Muscle of arm (tissue), 12 donors: ENCODE measurements around the gene LSP1. TPM values are rescaled to one million over a fixed set of nuclear protein-coding genes. Genes with fewer than 3 reads are reported as not detected.

Experiments
- DNase-seq: peaks from one replicate; pipeline ENCODE4 v3.0.0-alpha.2; 2013
- polyA plus RNA-seq, 12 donors: library from polyadenylated mRNA; unstranded; fragments of 120-200 nt; gene quantifications; one replicate each; pipeline ENCODE4 v1.2.1, GENCODE V29; 2013; ENCODE audit not compliant: insufficient read length in 12 of 12

LSP1 gene
- polyA plus RNA-seq, 12 donors, result 18.6 to 79.7 (median 52.5) TPM; not detected in 1

DNA sequence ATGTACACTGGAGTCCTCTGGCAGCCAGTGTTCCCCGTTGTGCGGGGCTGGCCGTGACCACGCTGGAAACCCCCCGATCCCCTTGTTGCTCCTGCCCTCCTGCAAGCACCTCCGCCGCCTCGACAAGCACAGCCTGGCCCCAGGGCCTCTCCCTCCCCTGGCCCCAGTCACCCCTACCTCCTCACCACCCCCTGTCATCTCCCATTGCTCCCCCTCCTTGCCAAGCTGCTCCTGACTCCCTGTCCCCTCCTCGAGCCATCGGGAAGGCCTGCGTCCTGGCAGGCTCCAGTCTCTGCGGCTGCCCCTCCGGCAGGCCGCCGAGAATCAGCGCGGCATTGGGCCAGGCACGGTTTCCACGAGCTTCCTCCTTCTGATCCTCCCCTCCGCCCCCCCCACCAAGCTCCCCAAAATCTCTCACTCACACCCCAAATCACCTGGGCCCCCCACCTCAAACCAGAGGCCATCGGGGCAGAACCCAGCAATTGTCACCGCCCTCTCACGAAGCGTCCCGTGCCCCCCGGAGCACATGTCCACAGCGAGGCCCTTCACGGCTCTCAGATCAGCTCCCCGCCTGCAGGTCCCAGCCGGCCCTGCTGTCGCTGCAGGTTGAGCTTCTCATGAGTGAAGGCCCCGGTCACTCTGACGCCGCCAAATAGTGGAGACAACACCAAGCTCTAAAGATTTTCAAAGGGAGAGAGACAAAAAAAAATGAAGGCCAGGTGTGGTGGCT, 5.7 kb upstream of the LSP1 start:
- no peak for DNase-seq

DNA sequence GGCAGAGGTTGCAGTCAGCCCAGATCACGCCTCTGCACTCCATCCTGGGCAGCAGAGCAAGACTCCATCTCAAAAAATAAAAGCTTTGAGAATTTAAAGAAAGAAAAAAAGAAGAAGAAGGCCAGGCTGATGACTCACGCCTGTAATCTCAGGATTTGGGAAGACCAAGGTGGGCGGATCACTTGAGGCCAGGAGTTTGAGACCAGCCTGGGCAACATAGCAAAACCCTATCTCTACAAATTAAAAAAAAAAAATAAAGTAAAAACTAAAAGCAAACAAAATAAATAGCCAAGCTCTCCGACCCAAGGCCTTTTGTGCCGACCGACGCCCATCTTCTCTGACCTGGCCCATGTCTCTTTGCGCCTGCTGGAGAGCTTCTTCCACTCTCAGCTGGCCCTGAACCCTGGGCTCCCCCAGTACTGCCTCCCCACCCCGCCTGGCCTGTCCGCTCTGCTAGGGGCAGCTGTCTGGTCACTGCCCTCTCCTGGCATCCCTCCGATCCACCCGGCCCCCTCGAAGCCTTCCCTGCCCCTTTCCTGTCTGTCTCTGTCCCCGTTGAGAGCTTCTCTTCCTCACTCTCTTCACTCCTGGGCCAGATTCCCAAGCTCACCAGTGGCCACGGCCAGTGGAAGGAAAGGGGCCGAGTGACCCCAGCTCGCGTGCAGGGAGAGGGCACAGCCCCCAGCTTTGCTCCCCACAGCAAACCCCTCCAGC, 4.8 kb upstream of the LSP1 start:
- no peak for DNase-seq

DNA sequence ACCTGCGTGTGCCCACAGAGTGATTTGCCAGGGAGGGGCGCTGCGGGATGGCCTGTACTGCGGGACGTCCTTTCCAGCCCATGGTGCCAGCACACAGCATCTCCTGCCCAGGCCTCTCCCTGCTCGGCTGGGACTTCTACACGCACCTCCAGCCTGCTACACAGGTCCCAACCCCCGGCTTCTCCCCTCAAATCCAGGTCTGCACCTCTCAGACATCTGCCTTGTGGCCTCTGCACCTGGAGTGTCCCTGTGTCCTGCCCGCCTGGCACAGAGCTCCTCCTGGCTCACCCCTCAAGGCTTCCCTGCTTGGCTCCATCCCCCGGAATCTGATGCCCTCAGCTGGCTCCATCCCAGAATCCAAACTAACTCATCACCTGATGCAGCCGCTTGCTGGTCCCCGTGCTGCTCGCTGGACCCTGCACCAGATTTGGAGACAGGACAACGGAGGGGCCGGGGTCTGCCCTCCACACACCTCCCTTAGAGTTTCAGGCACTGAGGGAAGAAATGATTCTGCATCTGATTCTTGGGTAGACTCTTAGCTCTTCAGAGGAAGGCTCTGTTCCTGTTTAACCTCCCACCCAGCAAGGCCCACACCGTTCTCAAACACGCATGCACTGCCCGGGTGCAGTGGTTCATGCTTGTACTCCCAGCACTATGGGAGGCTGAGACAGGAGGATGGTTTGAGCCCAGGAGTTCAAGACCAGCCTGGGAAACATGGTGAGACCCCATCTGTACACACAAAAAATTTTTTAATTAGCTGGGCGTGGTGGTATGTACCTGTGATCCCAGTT, 4.0 kb upstream of the LSP1 start:
- no peak for DNase-seq

DNA sequence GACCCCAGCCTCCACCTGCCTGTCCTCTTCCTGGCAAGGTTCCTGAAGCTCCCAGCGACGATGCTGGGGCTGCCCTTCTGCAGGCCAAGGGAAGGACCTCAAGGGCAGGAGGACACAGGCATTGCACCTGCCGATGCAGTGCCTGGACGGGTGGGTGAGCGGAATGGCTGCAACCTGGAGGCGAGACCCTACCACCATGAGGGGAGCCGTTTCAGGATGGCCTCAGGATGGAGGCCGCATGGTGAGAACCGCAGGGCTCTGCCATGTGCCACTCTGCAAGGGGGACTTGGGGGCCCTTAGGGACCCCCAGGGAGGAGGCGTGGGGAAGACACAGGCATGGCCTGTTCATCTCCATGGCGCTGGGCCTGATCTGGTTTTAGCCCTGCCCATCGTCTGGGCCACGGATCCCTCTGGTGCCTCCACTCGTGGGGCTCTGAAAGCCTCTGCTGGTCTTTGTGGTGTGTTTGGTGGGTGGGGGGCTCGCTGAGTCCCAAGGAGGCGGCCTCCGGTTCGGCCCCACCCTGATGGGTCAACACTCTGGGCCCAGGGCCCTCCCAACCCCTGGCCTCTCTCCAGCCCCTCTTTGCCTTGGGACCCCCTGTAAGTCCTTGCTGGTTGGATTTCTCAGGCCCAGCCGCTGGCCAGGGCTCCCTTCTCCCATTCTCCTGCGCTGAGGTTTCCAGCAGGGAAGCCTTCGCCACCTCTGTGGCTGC, 1.3 kb upstream of the LSP1 start:
- no peak for DNase-seq

DNA sequence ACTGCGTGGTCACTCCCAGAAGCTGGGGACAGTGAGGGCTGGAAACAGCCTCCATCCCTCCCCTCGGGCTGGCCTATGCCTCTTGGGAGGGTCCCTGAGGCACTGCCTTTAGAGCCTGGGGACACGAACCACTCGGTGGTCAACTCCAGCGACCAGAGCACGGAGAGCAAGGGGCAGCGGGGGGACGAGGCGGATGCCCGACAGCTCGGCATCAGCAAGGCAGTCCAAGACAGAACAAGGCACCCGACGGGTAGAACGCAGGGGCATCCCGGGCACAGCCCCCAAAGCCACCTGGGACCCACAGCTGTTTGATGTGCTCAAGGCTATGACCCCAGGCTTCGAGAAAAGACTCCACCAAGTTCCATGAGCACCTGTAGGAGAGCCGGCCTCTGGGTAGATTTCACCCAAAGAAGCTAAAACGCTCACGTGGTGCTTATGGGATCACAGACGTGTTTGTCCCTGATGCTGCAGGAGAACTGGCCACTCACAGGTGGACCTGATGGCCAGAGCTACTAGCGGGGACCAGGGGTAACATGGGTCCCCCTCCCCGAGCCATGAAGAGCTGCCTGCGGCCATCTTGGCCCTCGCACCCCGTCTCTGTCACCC, 510 bp upstream of the LSP1 start:
- no peak for DNase-seq

DNA sequence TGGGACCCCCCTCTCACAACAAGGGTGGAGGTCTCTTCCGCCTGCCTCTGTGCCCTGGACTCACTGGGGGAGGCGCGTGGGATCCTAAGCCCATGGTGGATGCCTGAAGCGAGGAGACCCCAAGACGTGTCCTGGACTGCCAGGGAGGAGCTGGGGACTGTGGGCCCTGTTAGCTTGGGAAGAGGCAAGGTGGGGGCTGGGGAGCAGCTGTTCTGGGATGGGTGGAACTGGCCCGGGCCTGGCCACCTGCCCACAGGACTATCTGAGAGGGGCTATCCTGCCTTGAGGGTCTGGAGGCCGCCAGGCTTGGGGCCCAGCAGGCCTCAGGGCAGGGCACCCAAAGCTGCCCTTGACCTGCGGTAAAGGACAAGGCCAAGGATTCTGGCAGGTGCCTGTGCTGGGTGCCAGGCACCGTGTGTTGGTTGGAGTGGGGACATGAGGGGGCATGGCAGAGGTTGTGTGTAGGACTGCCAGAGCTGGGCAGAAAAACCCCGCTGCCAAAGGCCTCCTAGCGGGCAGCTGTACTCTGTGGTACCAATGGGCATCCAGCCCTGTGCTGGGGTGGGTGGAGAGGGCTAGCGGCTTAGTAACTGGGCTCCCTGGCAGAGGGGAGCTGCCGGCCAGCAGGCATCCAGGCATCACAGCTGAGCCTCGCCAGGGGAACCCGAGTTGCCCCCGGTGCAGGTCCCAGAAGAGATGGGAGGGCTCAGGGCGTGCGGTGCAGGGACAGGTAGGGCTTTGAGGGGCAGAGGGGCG, 670 bp downstream of the LSP1 start:
- DNase-seq, result no peak

DNA sequence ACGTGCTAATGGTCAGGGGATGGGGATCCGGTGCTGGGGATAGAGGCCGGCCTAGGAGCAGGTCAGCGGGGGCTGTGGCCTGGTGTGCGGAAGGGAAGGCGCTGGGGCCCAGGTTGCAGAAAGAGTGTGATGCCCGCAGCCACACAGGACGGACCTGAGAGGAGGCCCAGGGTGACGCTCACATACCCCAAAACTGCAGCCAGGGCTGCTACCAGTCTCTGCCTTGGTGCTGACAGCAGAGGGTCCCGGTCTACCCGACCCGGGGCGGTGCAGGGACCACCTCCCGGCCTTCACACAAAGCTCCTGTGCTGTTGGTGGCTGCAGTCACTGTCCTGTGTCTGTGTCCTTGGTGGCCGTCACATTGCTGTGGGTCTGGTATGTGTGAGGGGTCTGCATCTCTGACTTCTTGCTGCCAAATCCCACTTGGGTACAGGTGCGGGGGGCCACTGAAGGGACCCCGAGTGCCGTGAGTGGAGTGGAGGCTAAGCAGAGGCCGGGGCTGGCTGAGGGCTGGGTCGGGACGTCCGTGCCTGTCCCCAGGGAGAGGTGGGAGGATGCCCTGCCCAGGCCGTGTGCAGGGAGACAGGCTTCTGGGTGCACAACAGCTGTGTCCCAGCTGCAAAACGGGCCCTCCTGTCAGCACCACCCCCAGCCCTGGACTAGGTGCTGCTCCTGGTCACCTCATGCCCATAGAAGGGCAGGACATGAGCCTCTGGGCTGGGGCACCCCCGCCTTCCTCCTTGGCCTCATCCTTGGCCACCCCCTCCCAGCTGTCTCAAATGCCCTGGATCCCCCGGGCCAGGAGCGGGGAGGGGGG, 1.5 kb downstream of the LSP1 start:
- no peak for DNase-seq

DNA sequence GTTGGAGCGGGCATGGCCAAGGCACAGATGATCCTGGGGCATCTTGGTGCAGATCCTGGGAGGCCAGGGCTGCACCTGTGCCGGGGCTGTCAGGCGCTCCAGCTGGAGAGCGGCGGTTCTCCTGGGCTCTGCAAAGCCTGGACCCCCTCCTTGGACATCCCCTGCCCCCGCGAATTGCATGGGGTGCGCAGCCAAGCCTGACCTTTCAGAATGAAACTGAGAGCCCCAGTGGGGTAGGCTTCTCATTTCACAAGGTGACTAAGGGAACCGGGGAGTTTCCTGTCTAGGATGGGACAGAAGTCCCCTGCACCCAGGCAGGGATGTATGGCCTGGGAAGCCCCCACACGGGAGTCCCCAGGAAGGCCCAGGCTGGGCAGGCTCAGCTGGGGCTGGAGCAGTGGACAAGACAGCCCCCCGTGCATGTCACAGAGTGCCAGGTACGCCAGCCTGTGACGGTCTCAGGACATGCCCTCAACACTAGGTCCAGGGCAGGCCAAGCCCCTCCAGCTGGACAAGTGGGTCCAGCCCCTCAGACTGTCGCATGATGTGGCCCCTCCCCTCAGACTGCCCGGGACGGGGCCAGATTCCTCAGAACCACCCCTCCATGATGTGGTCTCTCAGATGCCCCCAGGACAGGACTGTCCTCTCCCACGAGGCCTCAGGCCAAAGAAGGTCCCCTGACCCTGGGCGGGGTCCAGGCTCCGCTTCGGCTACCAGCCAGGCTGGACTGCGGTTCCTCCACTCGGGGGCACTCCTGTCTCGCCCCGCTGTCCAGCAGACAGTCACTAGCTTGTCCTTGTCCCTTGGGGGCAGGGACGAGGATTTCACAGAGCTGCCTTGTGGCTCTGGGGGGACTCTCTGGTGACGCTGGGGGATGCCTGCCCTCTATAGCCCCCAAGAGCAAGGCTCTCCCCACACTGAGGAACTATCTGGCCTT, 2.3 kb downstream of the LSP1 start:
- no peak for DNase-seq

DNA sequence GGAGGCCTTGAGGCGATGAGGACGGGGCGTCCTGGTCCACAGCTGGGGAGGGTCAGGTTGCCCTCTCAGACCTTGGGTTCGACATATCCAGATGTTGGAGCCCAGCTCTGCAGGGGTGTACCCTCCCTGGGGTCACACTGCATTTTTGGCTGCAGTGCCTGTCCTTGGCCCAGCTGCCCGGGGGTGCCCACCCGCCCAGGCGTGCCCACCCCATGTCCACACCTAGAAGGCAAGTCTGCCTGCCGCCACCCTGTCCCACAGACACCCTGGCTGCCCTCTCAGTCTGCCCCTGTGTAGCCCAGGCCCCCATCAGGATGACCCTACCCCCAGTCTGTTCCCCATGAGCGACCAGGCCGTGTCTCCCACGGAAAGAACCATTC, 3.0 kb downstream of the LSP1 start:
- DNase-seq, result no peak

DNA sequence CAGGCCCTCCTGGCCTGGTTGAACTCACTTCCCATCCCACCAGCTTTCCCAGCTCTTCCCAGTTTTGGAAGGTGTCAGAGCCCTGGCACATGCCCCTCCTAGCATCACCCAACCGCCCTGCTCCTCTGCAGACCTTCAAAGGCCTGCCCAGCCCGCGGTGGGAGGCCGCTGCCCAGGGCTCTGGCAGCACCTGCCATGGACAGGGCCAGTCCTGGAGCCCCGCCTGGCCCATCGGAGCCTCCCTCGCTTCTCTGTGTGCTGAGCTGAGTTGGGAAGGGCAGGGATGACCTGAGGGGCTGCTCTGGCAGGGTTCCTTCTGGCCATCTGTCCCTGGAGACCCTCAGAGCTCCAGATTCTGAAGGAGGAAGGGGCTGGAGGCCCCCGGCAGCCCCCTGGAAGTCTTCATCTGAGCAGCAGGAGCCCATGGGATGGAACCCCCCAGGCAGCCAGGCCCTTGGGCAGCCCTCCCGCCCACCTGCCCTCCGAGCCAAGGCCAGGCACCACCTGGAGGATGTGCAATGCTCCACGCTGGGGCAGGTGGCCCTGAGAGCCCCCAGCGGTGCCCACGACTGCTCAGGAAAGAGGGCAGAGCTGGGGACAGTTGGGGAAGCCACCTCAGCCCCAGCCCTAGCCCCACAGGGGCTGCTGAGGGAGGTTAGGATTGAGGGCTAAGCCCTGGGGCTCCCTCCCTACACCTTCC, 3.6 kb downstream of the LSP1 start:
- DNase-seq, result no peak

DNA sequence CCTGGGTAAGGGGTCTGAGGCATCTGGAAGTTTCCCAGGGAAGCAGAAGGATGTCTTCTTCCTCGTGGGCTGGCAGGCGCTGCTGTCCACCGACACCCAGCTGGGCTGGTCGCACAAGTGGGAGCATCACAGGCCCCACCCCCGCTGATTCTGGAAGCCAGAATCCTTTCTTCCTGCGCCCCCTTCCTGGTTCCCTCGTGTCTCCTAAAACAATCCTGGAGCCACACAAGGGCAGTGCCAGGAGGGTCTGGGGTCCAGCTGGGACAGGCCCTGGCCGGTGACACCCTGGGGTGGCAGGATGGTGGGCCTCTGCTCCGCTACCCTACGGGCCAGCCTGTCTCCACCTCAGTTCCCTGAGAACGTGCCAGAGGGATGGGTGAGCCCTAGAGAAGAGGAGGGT, 4.2 kb downstream of the LSP1 start:
- no peak for DNase-seq

DNA sequence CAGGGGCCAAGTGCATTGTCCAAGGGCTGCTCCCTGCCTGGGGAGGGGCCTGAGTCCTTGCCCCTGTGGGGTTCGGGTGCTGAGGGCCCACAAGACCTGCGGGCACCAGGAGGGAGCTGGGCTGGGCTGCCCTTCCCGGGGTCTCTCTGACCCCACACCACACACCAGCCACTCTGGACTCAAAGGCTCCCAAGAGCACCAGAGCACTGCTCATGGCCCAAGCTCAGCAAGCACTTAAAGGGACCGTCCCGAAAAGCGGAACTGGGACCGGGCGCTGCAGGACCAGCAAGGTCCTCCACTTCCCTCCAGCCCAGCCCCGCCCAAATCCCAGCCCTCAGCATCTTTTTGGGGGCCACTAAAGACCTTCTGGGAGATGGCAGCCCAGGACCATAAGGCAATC, 5.3 kb downstream of the LSP1 start:
- no peak for DNase-seq

DNA sequence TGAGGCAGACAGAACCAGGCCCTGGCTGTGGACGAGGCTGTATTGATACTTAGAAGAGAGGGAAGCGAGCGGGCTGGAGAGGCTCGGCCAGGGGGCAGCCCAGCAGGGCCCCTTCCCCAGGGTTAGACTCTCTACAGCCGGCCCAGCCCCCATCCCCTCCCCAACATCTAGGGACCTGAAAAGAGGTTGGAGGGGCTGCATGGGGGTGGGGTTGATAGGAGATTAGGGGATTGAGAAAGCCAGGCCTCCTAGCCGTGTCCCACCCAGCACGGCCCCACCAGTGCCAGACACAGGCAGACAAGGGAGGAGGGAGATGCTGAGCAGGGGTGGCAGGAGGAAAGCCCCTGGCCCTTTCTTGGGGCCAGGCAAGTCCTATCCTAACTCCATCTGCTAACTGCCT, 5.7 kb downstream of the LSP1 start:
- no peak for DNase-seq

DNA sequence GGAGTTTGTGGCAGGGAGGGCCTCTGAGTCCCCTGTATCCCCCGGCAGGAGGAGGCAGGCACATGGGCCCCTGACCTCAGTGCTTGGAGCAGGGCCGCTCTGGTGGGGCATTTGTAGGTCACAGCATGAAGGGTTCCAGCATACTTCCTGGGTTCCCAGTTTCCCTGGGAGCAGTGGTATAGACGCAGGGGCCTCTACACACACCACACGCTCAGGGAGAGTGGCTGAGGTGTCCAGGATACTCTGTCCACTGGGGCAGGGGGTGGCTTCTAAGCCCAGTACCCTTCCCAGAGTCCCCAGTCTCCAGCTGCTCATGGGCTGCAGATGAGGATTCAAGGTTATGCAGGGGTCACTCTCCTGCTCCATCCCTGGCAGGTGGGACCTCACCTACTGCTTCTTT, 6.1 kb downstream of the LSP1 start:
- no peak for DNase-seq

DNA sequence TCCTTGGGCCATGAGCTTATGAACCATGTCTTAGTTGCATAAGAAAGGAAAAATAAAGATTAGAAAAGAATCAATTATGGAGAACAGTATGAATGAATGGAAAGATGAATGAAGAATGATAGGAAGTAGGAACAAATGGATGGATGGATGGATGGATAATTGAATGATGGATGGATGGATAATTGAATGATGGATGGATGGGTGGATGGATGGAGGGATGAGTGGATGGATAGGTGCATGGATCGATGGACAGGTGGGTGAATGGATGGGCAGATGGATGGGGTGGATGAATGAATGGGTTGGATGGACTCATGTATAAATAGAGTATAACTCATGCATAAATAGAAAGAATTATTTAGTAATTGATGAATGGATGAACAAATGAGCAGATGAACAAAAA, 7.2 kb downstream of the LSP1 start:
- DNase-seq, result no peak

DNA sequence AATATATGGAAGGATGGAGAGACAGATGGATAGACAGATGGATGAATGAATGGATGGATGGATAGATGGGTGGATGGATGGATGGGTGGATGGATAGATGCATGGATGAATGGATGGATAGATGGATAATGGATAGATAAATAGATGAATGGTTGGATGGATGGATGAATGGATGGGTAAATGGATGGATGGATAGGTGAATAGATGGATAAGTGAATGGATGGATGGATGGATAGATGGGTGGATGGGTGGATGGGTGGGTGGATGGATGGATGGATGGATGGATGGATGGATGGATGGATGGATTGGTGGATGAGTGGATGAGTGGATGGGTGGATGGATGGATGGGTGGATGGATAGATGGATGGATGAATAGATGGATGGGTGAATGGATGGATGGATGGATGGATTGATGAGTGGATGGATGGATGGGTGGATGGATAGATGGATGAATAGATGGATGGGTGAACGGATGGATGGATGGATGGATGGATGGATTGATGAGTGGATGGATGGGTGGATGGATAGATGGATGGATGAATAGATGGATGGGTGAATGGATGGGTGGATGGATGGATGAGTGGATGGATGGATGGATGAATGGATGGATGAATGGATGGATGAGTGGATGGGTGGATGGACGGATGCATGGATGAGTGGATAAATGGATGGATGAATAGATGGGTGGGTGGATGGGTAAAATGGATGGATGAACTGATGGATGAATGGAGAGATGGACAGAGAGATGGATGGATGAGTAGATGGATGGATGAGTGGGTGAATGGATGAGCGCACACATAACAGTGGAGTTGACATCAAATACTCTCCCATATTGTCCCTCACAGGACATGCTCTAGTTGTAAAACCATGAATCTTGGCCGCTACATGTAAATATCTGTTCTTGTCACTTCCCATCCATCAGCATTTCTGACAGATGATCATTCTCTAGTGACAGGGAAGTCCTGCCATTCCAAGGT, 8.8 kb downstream of the LSP1 start:
- no peak for DNase-seq
